GM21526 (cell line): Measurements from ENCODE around the gene IL1RAPL1.

Experiments used
- ATAC-seq: cut with Tn5 transposase; IDR thresholded peaks from one replicate; pipeline ENCODE4 v1.9.1; 2021; ENCODE audit warnings: moderate library complexity; ENCODE audit not compliant: unreplicated experiment, low FRiP score

IL1RAPL1 gene

GRCh38 chrX:28625223-28625622, 38.0 kb downstream of the IL1RAPL1 start:
- ATAC-seq = no peak

- no peak for ATAC-seq
These were observed 39.3 kb downstream of the IL1RAPL1 start for GRCh38 chrX:28626515-28626914.

GRCh38 chrX:28628120-28628519, 40.9 kb downstream of the IL1RAPL1 start:
- no peak for ATAC-seq

GRCh38 chrX:28638775-28639174, 51.5 kb downstream of the IL1RAPL1 start:
- no peak for ATAC-seq

- no peak for ATAC-seq
These were observed 52.2 kb downstream of the IL1RAPL1 start for GRCh38 chrX:28639451-28639850.

- no peak for ATAC-seq
These were observed 62.3 kb downstream of the IL1RAPL1 start for GRCh38 chrX:28649541-28649940.

- ATAC-seq = no peak
These were observed 63.9 kb downstream of the IL1RAPL1 start for GRCh38 chrX:28651186-28651585.

GRCh38 chrX:28659269-28659668, 72.0 kb downstream of the IL1RAPL1 start:
- no peak for ATAC-seq

GRCh38 chrX:28665778-28666177, 78.5 kb downstream of the IL1RAPL1 start:
- no peak for ATAC-seq

GRCh38 chrX:28668303-28668702, 81.1 kb downstream of the IL1RAPL1 start:
- no peak for ATAC-seq

GRCh38 chrX:28668957-28669356, 81.7 kb downstream of the IL1RAPL1 start:
- ATAC-seq = no peak

- ATAC-seq = no peak
These were observed 82.8 kb downstream of the IL1RAPL1 start for GRCh38 chrX:28670074-28670473.

GRCh38 chrX:28675173-28675572, 87.9 kb downstream of the IL1RAPL1 start:
- no peak for ATAC-seq

- ATAC-seq = no peak
These were observed 105.9 kb downstream of the IL1RAPL1 start for GRCh38 chrX:28693101-28693500.

- no peak for ATAC-seq
These were observed 110.5 kb downstream of the IL1RAPL1 start for GRCh38 chrX:28697732-28698131.

GRCh38 chrX:28701222-28701621, 114.0 kb downstream of the IL1RAPL1 start:
- ATAC-seq = no peak

- no peak for ATAC-seq
These were observed 119.7 kb downstream of the IL1RAPL1 start for GRCh38 chrX:28706964-28707363.

GRCh38 chrX:28709421-28709820, 122.2 kb downstream of the IL1RAPL1 start:
- ATAC-seq = no peak

GRCh38 chrX:28717864-28718263, 130.6 kb downstream of the IL1RAPL1 start:
- no peak for ATAC-seq

- no peak for ATAC-seq
These were observed 131.2 kb downstream of the IL1RAPL1 start for GRCh38 chrX:28718450-28718849.

- no peak for ATAC-seq
These were observed 132.4 kb downstream of the IL1RAPL1 start for GRCh38 chrX:28719620-28720019.

- no peak for ATAC-seq
These were observed 165.1 kb downstream of the IL1RAPL1 start for GRCh38 chrX:28752330-28752729.

GRCh38 chrX:28756175-28756574, 168.9 kb downstream of the IL1RAPL1 start:
- no peak for ATAC-seq
